ENCODE data around the gene SPEF1. TPM values are rescaled to one million over a fixed set of nuclear protein-coding genes. Genes with fewer than 3 reads are reported as not detected.

Gene SPEF1
- total RNA-seq, 1 experiment from 2014 or later: 0.24 TPM

DNA sequence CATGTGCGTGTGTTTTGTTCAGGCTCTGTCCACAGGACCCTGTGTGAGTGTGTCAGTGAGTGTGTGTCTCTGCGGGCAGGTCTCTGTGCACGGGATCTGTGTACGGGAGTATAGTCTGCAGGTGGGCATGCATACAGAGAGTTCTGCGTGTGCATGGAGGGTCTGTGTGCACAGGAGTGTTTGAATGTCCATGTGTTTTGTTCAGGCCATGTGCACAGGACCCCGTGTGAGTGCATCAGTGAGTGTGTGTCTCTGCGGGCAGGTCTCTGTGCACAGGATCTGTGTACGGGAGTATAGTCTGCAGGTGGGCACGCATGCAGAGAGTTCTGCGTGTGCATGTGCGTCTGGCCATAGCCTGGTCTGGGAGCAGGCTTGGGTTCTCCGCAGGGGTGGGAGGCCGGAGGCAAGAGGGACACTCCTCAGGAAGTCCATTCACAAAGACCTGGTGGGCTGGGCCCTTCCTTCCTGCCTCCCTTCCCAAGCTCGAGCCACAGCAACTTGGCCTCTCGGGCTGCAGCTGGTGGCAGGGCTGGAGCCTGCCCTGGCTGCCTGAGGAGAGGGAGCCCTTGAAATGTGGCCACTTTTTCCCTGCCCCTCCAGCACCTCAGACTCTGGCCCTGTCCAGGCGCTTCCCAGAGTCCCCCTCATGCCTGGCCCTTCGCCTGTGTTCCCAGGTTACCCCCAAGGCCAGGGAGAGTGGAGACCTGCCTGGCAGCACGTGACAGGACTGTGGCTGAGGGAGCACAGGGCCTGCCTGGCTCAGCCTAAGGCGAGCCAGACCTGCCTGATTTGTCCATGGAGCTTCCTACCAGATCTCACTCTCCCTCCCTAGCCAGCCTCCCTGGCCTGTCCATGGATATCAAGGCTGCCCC lies 42.0 kb downstream of the SPEF1 start:
- H2AK5ac ChIP-seq (ENCODE audit: insufficient read length, low read length): no peak overlapping the region
- peak; percentile 61 for DNase-seq
- no peak overlapping the region for H4K91ac ChIP-seq (ENCODE audit: insufficient read length, low read depth, low read length)
- TF ChIP-seq, protein P1, sequence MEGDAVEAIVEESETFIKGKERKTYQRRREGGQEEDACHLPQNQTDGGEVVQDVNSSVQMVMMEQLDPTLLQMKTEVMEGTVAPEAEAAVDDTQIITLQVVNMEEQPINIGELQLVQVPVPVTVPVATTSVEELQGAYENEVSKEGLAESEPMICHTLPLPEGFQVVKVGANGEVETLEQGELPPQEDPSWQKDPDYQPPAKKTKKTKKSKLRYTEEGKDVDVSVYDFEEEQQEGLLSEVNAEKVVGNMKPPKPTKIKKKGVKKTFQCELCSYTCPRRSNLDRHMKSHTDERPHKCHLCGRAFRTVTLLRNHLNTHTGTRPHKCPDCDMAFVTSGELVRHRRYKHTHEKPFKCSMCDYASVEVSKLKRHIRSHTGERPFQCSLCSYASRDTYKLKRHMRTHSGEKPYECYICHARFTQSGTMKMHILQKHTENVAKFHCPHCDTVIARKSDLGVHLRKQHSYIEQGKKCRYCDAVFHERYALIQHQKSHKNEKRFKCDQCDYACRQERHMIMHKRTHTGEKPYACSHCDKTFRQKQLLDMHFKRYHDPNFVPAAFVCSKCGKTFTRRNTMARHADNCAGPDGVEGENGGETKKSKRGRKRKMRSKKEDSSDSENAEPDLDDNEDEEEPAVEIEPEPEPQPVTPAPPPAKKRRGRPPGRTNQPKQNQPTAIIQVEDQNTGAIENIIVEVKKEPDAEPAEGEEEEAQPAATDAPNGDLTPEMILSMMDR (conservative IDR thresholded peaks at IDR 0.05): no peak
- H3K9me3 Mint-ChIP-seq: no peaks in the 10 kb centered on the region
- no peak overlapping the region; the same call in 1 of the 2 replicates for H3K14ac ChIP-seq (ENCODE audit: insufficient read depth, low read length)
- no peaks in the 10 kb centered on the region for H3K23me2 ChIP-seq (ENCODE audit: insufficient read length, low read depth, low read length, poor library complexity, severe bottlenecking)
- no peak overlapping the region for H3K4me2 ChIP-seq (ENCODE audit: insufficient read depth, insufficient read length, low read length)
- H2BK15ac ChIP-seq (ENCODE audit: low read depth, low read length): no peak overlapping the region
- no peak overlapping the region for H3K9ac ChIP-seq (ENCODE audit: extremely low read depth, insufficient read length, low read length)
- peaks cover 5% of the 10 kb centered on the region for H3K27me3 Mint-ChIP-seq (ENCODE audit: low read depth)
- H3K79me2 ChIP-seq (ENCODE audit: insufficient read depth, low read length): no peaks in the 10 kb centered on the region
- H3K9me3 ChIP-seq (ENCODE audit: control insufficient read depth, low read depth, low read length): no peaks in the 10 kb centered on the region
- no peak overlapping the region for H4K5ac ChIP-seq (ENCODE audit: insufficient read length, low read depth, low read length)
- no peak overlapping the region for H2BK20ac ChIP-seq (ENCODE audit: low read depth, low read length, poor library complexity, severe bottlenecking)
- no peaks in the 10 kb centered on the region for H3K27me3 ChIP-seq (ENCODE audit: insufficient read depth, low read length)
- no peak overlapping the region for H3K18ac ChIP-seq (ENCODE audit: insufficient read length, low read depth, low read length)
- no peak overlapping the region for H3K4ac ChIP-seq (ENCODE audit: low read depth, low read length)
- H2BK12ac ChIP-seq (ENCODE audit: insufficient read length, low read depth, low read length): no peak overlapping the region
- no peaks in the 10 kb centered on the region for H3K36me3 Mint-ChIP-seq (ENCODE audit: insufficient read depth in 1 of 3, low read depth in 3 of 3)
- H3K4me1 ChIP-seq (ENCODE audit: insufficient read depth, low read length): peaks cover 3% of the 10 kb centered on the region; the same call in 1 of the 2 replicates
- no peak overlapping the region for H4K8ac ChIP-seq (replicated peaks; ENCODE audit: insufficient read length, low read depth, low read length)
- H3K79me1 ChIP-seq (ENCODE audit: insufficient read depth, low read depth, low read length, poor library complexity, severe bottlenecking): no peaks in the 10 kb centered on the region
- no peaks in the 10 kb centered on the region for H4K20me1 ChIP-seq (ENCODE audit: control insufficient read depth, insufficient read depth, insufficient read length)
- peaks cover 8 to 27% of the 10 kb centered on the region in 2 experiments for H3K4me1 Mint-ChIP-seq
- no peak overlapping the region for H3K23ac ChIP-seq (ENCODE audit: insufficient read length, low read depth, low read length)
- no peak overlapping the region for H2BK120ac ChIP-seq (ENCODE audit: low read depth, low read length, poor library complexity, severe bottlenecking)
- H2AFZ ChIP-seq (ENCODE audit: low read length): no peak overlapping the region
- H3K27ac ChIP-seq (ENCODE audit: insufficient read length, low read depth, low read length): no peak overlapping the region
- H3T11ph ChIP-seq (ENCODE audit: low read length): no peak overlapping the region
- no CpG with 5 or more reads among the region's 19 CpGs for WGBS (ENCODE audit: extremely low coverage, insufficient read length, low lambda C conversion rate)
- no peak overlapping the region for H3K56ac ChIP-seq (ENCODE audit: insufficient read length, low read depth, low read length)
- no peak overlapping the region for H2BK5ac ChIP-seq (ENCODE audit: insufficient read length, low read length)
- peak overlapping the region in 1 of 3 experiments; percentile 93; a peak in 4 of 7 replicates for H3K27ac Mint-ChIP-seq
- 0 out of 5 replicates have a peak overlapping the region, but pooled peaks of 1 of the 2 experiments have one; percentile 39 for H3K4me3 Mint-ChIP-seq

All from H9 (cell line).